ENCODE data around the gene SAMD1. TPM values are rescaled to one million over a fixed set of nuclear protein-coding genes. Genes with fewer than 3 reads are reported as not detected.

Gene SAMD1
- total and polyA plus RNA-seq, 9 of the 15 experiments (the other 6 are each of a cell fraction or from before 2014, with no cell fraction given): 2.9 to 96.0 (median 43.5) TPM

DNA sequence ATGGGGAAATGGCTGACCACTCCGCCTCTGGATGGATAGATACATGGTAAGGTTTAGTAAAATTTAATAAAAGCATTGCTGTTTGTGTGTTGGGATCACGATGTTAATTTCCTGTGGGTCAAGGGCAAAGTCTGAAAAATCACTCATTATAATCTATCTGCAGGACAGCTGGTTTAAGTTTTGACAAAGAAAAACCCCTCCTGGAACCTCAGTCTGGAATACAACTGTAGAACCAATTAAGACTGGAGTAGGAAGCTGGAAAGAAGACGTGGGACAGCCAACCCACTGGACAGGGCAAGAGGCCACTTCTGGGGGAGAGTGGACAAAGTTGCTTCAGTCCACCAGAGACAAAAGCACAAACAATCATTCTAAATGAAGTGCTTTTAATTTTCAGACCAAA, 28.6 kb upstream of the SAMD1 start:
- H2AFZ ChIP-seq (ENCODE audit: low read depth, low read length): no peak overlapping the region
- ATAC-seq (no peak), DNase-seq (ENCODE audit: extremely low read depth in 1 of 4, low spot score in 3 of 4) (no peak), FAIRE-seq (peak; percentile 52)
- H3K4me1 ChIP-seq (replicated peaks in 1 of 2; ENCODE audit: control insufficient read depth in 2 of 2, insufficient read depth in 2 of 2, low read length in 2 of 2): peaks cover 38 to 43% of the 10 kb centered on the region in 2 experiments; a peak in 4 of 5 replicates
- in situ Hi-C loops (cut with MboI): no loop called here
- peak overlapping the region; percentile 89 for H3K27ac ChIP-seq (ENCODE audit: extremely low read depth, low read depth, low read length)
- peaks cover 18% of the 10 kb centered on the region for H3K79me2 ChIP-seq (ENCODE audit: control insufficient read depth, insufficient read depth, low read length)
- CTCF ChIA-PET (ENCODE audit: low intra/inter-chr PET ratio): interaction anchor here (1.2 kb wide), 1 partner anchor 239 kb away, joined by 3 read pairs; no protein-coding TSS in a partner anchor
- H3K27me3 ChIP-seq (ENCODE audit: control insufficient read depth in 2 of 2, insufficient read depth in 2 of 2, low read length in 2 of 2): no peaks in the 10 kb centered on the region
- POLR2A ChIA-PET: interaction anchor here (0.5 to 0.7 kb wide), 3 partner anchors 17 to 77 kb away, joined by 3 to 5 read pairs (median 3); no protein-coding TSS in a partner anchor
- peak overlapping the region; percentile 91 for H3K4me2 ChIP-seq (ENCODE audit: insufficient read depth, low read length)
- no peak overlapping the region for H3K4me3 ChIP-seq
- H3K9me1 ChIP-seq (ENCODE audit: control insufficient read depth, insufficient read depth, low read length): peaks cover 4% of the 10 kb centered on the region
- H4K20me1 ChIP-seq (replicated peaks; ENCODE audit: control insufficient read depth, insufficient read depth, low read length): no peaks in the 10 kb centered on the region
- H3K9ac ChIP-seq (ENCODE audit: insufficient read depth in 1 of 2, low read depth in 2 of 2, low read length in 2 of 2): peak overlapping the region; percentile 84 to 92; a peak in 3 of 4 replicates
- intact Hi-C loops (cut with micrococcal nuclease): no loop called here
- no peaks in the 10 kb centered on the region for H3K9me3 ChIP-seq (replicated peaks; ENCODE audit: control insufficient read depth, insufficient read depth, low read depth, low read length)
- H3K36me3 ChIP-seq (ENCODE audit: control insufficient read depth, insufficient read depth, low read length): peaks cover 27% of the 10 kb centered on the region; the same call in 2 of the 3 replicates
- no TSS peak for BruUV-seq (replicated peaks)
- WGBS (ENCODE audit: insufficient coverage, low coverage, missing lambda C conversion rate): 57% methylated on average over 3 of the region's 3 CpGs
- TF ChIP-seq PRPF4 (IDR thresholded peaks at IDR 0.05; ENCODE audit: insufficient read depth, low read depth, low read length, poor library complexity, severe bottlenecking) (no peak), TAF15 (IDR thresholded peaks at IDR 0.05; ENCODE audit: low read depth, low read length) (no peak), SLC30A9 (CRISPR knock-in tag; IDR thresholded peaks at IDR 0.05) (no peak), HMG20A (CRISPR knock-in tag; conservative IDR thresholded peaks at IDR 0.05) (no peak)
- TF ChIP-seq, protein P1, sequence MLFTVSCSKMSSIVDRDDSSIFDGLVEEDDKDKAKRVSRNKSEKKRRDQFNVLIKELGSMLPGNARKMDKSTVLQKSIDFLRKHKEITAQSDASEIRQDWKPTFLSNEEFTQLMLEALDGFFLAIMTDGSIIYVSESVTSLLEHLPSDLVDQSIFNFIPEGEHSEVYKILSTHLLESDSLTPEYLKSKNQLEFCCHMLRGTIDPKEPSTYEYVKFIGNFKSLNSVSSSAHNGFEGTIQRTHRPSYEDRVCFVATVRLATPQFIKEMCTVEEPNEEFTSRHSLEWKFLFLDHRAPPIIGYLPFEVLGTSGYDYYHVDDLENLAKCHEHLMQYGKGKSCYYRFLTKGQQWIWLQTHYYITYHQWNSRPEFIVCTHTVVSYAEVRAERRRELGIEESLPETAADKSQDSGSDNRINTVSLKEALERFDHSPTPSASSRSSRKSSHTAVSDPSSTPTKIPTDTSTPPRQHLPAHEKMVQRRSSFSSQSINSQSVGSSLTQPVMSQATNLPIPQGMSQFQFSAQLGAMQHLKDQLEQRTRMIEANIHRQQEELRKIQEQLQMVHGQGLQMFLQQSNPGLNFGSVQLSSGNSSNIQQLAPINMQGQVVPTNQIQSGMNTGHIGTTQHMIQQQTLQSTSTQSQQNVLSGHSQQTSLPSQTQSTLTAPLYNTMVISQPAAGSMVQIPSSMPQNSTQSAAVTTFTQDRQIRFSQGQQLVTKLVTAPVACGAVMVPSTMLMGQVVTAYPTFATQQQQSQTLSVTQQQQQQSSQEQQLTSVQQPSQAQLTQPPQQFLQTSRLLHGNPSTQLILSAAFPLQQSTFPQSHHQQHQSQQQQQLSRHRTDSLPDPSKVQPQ (CRISPR knock-in tag; IDR thresholded peaks at IDR 0.05; ENCODE audit: borderline replicate concordance): no peak
- TF ChIP-seq, protein P2, sequence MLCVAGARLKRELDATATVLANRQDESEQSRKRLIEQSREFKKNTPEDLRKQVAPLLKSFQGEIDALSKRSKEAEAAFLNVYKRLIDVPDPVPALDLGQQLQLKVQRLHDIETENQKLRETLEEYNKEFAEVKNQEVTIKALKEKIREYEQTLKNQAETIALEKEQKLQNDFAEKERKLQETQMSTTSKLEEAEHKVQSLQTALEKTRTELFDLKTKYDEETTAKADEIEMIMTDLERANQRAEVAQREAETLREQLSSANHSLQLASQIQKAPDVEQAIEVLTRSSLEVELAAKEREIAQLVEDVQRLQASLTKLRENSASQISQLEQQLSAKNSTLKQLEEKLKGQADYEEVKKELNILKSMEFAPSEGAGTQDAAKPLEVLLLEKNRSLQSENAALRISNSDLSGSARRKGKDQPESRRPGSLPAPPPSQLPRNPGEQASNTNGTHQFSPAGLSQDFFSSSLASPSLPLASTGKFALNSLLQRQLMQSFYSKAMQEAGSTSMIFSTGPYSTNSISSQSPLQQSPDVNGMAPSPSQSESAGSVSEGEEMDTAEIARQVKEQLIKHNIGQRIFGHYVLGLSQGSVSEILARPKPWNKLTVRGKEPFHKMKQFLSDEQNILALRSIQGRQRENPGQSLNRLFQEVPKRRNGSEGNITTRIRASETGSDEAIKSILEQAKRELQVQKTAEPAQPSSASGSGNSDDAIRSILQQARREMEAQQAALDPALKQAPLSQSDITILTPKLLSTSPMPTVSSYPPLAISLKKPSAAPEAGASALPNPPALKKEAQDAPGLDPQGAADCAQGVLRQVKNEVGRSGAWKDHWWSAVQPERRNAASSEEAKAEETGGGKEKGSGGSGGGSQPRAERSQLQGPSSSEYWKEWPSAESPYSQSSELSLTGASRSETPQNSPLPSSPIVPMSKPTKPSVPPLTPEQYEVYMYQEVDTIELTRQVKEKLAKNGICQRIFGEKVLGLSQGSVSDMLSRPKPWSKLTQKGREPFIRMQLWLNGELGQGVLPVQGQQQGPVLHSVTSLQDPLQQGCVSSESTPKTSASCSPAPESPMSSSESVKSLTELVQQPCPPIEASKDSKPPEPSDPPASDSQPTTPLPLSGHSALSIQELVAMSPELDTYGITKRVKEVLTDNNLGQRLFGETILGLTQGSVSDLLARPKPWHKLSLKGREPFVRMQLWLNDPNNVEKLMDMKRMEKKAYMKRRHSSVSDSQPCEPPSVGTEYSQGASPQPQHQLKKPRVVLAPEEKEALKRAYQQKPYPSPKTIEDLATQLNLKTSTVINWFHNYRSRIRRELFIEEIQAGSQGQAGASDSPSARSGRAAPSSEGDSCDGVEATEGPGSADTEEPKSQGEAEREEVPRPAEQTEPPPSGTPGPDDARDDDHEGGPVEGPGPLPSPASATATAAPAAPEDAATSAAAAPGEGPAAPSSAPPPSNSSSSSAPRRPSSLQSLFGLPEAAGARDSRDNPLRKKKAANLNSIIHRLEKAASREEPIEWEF (CRISPR knock-in tag; IDR thresholded peaks at IDR 0.05): no peak
